GM12878 (cell line): ENCODE results near the gene SMPDL3A. TPM values are rescaled to one million over a fixed set of nuclear protein-coding genes. Genes with fewer than 3 reads are reported as not detected.

ENCODE experiments used
- ATAC-seq: fragments of 200-7000 bp; cut with Tn5 transposase; 3 replicates; pipeline ENCODE4 v1.9.1; 2020; ENCODE audit warnings: mild to moderate bottlenecking, moderate library complexity
- BruUV-seq: library from RNA; stranded (reverse); fragments of 400-500 nt; replicated peaks from 2 replicates; lab custom pipeline; 2021; lab: Mats Ljungman, UMichigan
- CTCF ChIA-PET: fragments of 300-600 bp; sonication (Branson Sonifier 250); formaldehyde crosslinking; extraction: SDS; loops from one replicate; lab custom pipeline; 2021; ENCODE audit warnings: inconsistent platforms; lab: Yijun Ruan, JAX
- POLR2A ChIA-PET: fragments of 350-600 bp; formaldehyde crosslinking; extraction: SDS; loops from one replicate; lab custom pipeline; 2021; ENCODE audit warnings: inconsistent platforms; lab: Charles Lee
- RAD21 ChIA-PET: fragments of 300-600 bp; sonication (Branson Sonifier 250); formaldehyde crosslinking; loops from one replicate; lab custom pipeline; 2023; ENCODE audit warnings: antibody characterized with exemption; ENCODE audit not compliant: unreplicated experiment; lab: Charles Lee
- SMC1A ChIA-PET: fragments of 300-600 bp; sonication (Branson Sonifier 250); formaldehyde crosslinking; loops from one replicate; lab custom pipeline; 2023; ENCODE audit not compliant: unreplicated experiment, uncharacterized antibody; lab: Charles Lee
- DNase-seq: peaks from one replicate; pipeline ENCODE4 v3.0.0-alpha.2; 2011; ENCODE audit warnings: low read depth, low spot score
- FAIRE-seq: peaks from 3 replicates; lab custom pipeline; 2011; peaks lifted over from hg19 to GRCh38; lab: Jason Lieb, UNC
- H2AFZ ChIP-seq: 2 replicates; pipeline ENCODE4 v1.6.0; 2011; ENCODE audit warnings: low read depth, low read length, control low read depth; ENCODE audit not compliant: control insufficient read depth
- H3K27ac ChIP-seq: 2 replicates; pipeline ENCODE4 v1.5.1; 2011; ENCODE audit warnings: control low read depth; ENCODE audit not compliant: control insufficient read depth, insufficient read depth
- H3K27me3 ChIP-seq, 2 experiments: replicated peaks in 1 of 2; 2 replicates each; pipeline versions ENCODE4 v1.6.0 to v1.6.1; 2011; ENCODE audit warnings: low read length in 1 of 2; ENCODE audit not compliant: control insufficient read depth in 2 of 2, insufficient read depth in 2 of 2
- H3K36me3 ChIP-seq, 2 experiments: 2 replicates each; pipeline ENCODE4 v1.5.1; 2011; ENCODE audit warnings: low read length in 1 of 2; ENCODE audit not compliant: control insufficient read depth in 2 of 2, insufficient read depth in 2 of 2
- H3K4me1 ChIP-seq: 2 replicates; pipeline ENCODE4 v1.6.1; 2011; ENCODE audit warnings: mild to moderate bottlenecking, low read length, moderate library complexity, mixed read lengths; ENCODE audit not compliant: control insufficient read depth, insufficient read depth
- H3K4me2 ChIP-seq: 2 replicates; pipeline ENCODE4 v1.6.0; 2011; ENCODE audit warnings: control low read depth; ENCODE audit not compliant: control insufficient read depth, insufficient read depth
- H3K4me3 ChIP-seq: fragments of 200-600 bp; sonication (generic); 2 replicates; pipeline ENCODE4 v1.5.1; 2016
- H3K79me2 ChIP-seq: 2 replicates; pipeline ENCODE4 v1.6.0; 2011; ENCODE audit warnings: low read length; ENCODE audit not compliant: control insufficient read depth, insufficient read depth
- H3K9ac ChIP-seq: 2 replicates; pipeline ENCODE4 v1.8.0; 2011; ENCODE audit warnings: low read length, control low read depth, mixed read lengths; ENCODE audit not compliant: control insufficient read depth, insufficient read depth
- H3K9me3 ChIP-seq: replicated peaks from 3 replicates; pipeline ENCODE4 v1.5.1; 2011; ENCODE audit warnings: mild to moderate bottlenecking, low read length; ENCODE audit not compliant: control insufficient read depth, insufficient read depth
- H4K20me1 ChIP-seq: 2 replicates; pipeline ENCODE4 v1.6.0; 2011; ENCODE audit not compliant: control insufficient read depth, insufficient read depth
- BRCA1 ChIP-seq: IDR thresholded peaks from 2 replicates; pipeline ENCODE4 v1.6.1; 2011; ENCODE audit warnings: low read depth, low read length, improper control_type of control experiment
- MTA2 ChIP-seq: fragments of 450-650 bp; IDR thresholded peaks from 2 replicates; pipeline ENCODE4 v1.6.1; 2016; ENCODE audit warnings: low read depth, mild to moderate bottlenecking, moderate library complexity
- NRF1 ChIP-seq: conservative IDR thresholded peaks from 2 replicates; pipeline ENCODE4 v1.6.1; 2011; ENCODE audit warnings: mild to moderate bottlenecking, low read depth, low read length, improper control_type of control experiment
- POLR2AphosphoS5 ChIP-seq: IDR thresholded peaks from 2 replicates; pipeline ENCODE4 v1.6.1; 2011; ENCODE audit warnings: mild to moderate bottlenecking, low read length, inconsistent platforms
- TARDBP ChIP-seq: IDR thresholded peaks from 2 replicates; pipeline ENCODE4 v1.6.1; 2016; ENCODE audit warnings: borderline replicate concordance
- ZNF384 ChIP-seq: IDR thresholded peaks from 2 replicates; pipeline ENCODE4 v1.6.1; 2012; ENCODE audit warnings: low read depth, mild to moderate bottlenecking, low read length, improper control_type of control experiment, borderline replicate concordance
- WGBS: methylation state at CpG from one replicate; pipeline ENCODE4 v1.1.6; 2016; ENCODE audit warnings: low lambda C conversion rate; ENCODE audit not compliant: insufficient replicate concordance, insufficient coverage; ENCODE audit errors: missing lambda C conversion rate; 5-methylcytosine and 5-hydroxymethylcytosine counted together
- in situ Hi-C: fragments of 300-500 bp; cut with MboI; formaldehyde crosslinking; loops from 9 replicates; pipeline ENCODE4 v1.14.3; 2018; ENCODE audit warnings: mixed read lengths
- intact Hi-C: fragments of 100-400 bp; cut with micrococcal nuclease; formaldehyde crosslinking; loops from one replicate; pipeline ENCODE4 v1.14.2; 2022; ENCODE audit not compliant: unreplicated experiment
- polyA plus RNA-seq, 11 experiments: library from polyadenylated mRNA; depleted of rRNA in 4 of 11; unstranded in 6 of 11; stranded (reverse) in 5 of 11; fragments of >200 nt; fragmentation: Nextera tagmentation in 4 of 11; fragmentation: Illumina TruSeq in 1 of 11; extraction: Ambion mirVana in 4 of 11; extraction: Trizol in 1 of 11; gene quantifications; 1 replicate in 1 of 11; 2 replicates in 10 of 11; pipeline versions ENCODE4 v1.2.1 to v1.2.3, GENCODE V29; 2011 to 2016; ENCODE audit warnings: inconsistent platforms in 2 of 11, missing spikeins in 2 of 11, low read depth in 1 of 11
- total RNA-seq, 4 experiments: library from RNA; depleted of rRNA in 3 of 4; stranded (reverse); fragments of >200 nt in 3 of 4; fragmentation: Illumina TruSeq in 1 of 4; extraction: Trizol in 1 of 4; gene quantifications; 2 replicates each; pipeline versions ENCODE4 v1.2.1 to v1.2.3, GENCODE V29; 2013 to 2021

SMPDL3A gene
- total and polyA plus RNA-seq, 10 of the 15 experiments (the other 5 are each of a cell fraction or from before 2014, with no cell fraction given): 0.05 to 0.91 (median 0.09) TPM; not detected in 3

- SMC1A ChIA-PET: interaction anchor here (1.0 to 4.6 kb wide), 3 partner anchors 81 to 101 kb away, joined by 3 to 23 read pairs (median 7); no protein-coding TSS in a partner anchor
- DNase-seq (no peak), FAIRE-seq (no peak), ATAC-seq (no peak)
- Histone ChIP-seq H2AFZ (no peak overlapping the region), H3K4me2 (no peak overlapping the region), H3K27ac (no peak overlapping the region), H3K79me2 (no peaks in the 10 kb centered on the region), H3K4me3 (no peak overlapping the region), H3K36me3 (no peaks in the 10 kb centered on the region), H3K9me3 (no peaks in the 10 kb centered on the region), H3K27me3 (0 out of 4 replicates have a peak, but pooled peaks cover 0 to 3% of the 10 kb centered on the region in 2 experiments), H3K4me1 (no peaks in the 10 kb centered on the region), H3K9ac (no peak overlapping the region), H4K20me1 (no peaks in the 10 kb centered on the region)
- in situ Hi-C loops: no loop called here
- RAD21 ChIA-PET: interaction anchor here (1.1 kb wide), 1 partner anchor 89 kb away, joined by 3 read pairs; no protein-coding TSS in a partner anchor
- CTCF ChIA-PET: interaction anchor here (0.7 to 2.7 kb wide), 4 partner anchors 66 to 101 kb away, joined by 3 to 18 read pairs (median 3); no protein-coding TSS in a partner anchor
- intact Hi-C loops: no loop called here
- no TSS peak for BruUV-seq
- 60% methylated on average over 7 of the region's 7 CpGs for WGBS
- TF ChIP-seq BRCA1: no peak
- no peak for TF ChIP-seq TARDBP
- TF ChIP-seq NRF1: no peak
- no peak for TF ChIP-seq MTA2
- TF ChIP-seq ZNF384: no peak
- TF ChIP-seq POLR2AphosphoS5: no peak
- POLR2A ChIA-PET: no interaction called here
These were observed 44.0 kb downstream of the SMPDL3A start for GRCh38 chr6:122833021-122833491.
